Caco-2 (cell line): ENCODE measurements around the gene OSBPL1A. TPM values are rescaled to one million over a fixed set of nuclear protein-coding genes. Genes with fewer than 3 reads are reported as not detected.

Source experiments
- BruUV-seq: library from RNA; stranded (reverse); fragments of 400-500 nt; replicated peaks from 2 replicates; lab custom pipeline; 2021; lab: Mats Ljungman, UMichigan
- CTCF ChIA-PET: fragments of 300-600 bp; sonication (Branson Sonifier 250); formaldehyde crosslinking; loops from one replicate; lab custom pipeline; 2022; ENCODE audit warnings: antibody characterized with exemption; lab: Charles Lee
- POLR2A ChIA-PET: fragments of 300-600 bp; sonication (Branson Sonifier 250); formaldehyde crosslinking; loops from one replicate; lab custom pipeline; 2022; ENCODE audit warnings: antibody characterized with exemption; lab: Charles Lee
- DNase-seq, 2 experiments: peaks; one replicate each; pipeline versions ENCODE4 v3.0.0 to v3.0.0-alpha.2; 2020 to 2022
- H3K27me3 ChIP-seq: replicated peaks from 2 replicates; pipeline ENCODE4 v1.6.0; 2011; ENCODE audit warnings: low read length; ENCODE audit not compliant: control insufficient read depth, insufficient read depth
- H3K36me3 ChIP-seq: 2 replicates; pipeline ENCODE4 v1.5.1; 2011; ENCODE audit warnings: low read length; ENCODE audit not compliant: control insufficient read depth, insufficient read depth
- H3K4me1 ChIP-seq: fragments of 250-450 bp; sonication (Bioruptor Pico); 2 replicates; pipeline ENCODE4 v1.5.1; 2020; ENCODE audit warnings: mild to moderate bottlenecking
- H3K4me3 ChIP-seq: 2 replicates; pipeline ENCODE4 v1.5.1; 2011; ENCODE audit warnings: low read depth, mild to moderate bottlenecking, control low read depth, low read length
- H3K9me3 ChIP-seq: fragments of 250-450 bp; sonication (Bioruptor Pico); 2 replicates; pipeline ENCODE4 v1.5.1; 2020; ENCODE audit warnings: mild to moderate bottlenecking, moderate library complexity
- H3K27ac Mint-ChIP-seq: one replicate; pipeline ENCODE4 v1.8.0; 2022; ENCODE audit warnings: mixed read lengths; ENCODE audit not compliant: unreplicated experiment
- H3K27me3 Mint-ChIP-seq: one replicate; pipeline ENCODE4 v1.8.0; 2022; ENCODE audit warnings: mixed read lengths; ENCODE audit not compliant: insufficient read depth, unreplicated experiment
- H3K36me3 Mint-ChIP-seq: one replicate; pipeline ENCODE4 v1.8.0; 2022; ENCODE audit warnings: mild to moderate bottlenecking, mixed read lengths; ENCODE audit not compliant: insufficient read depth, unreplicated experiment
- H3K4me1 Mint-ChIP-seq: one replicate; pipeline ENCODE4 v1.8.0; 2022; ENCODE audit warnings: low read depth, mixed read lengths; ENCODE audit not compliant: unreplicated experiment
- H3K4me3 Mint-ChIP-seq: one replicate; pipeline ENCODE4 v1.8.0; 2022; ENCODE audit warnings: mild to moderate bottlenecking, moderate library complexity, mixed read lengths; ENCODE audit not compliant: unreplicated experiment
- H3K9me3 Mint-ChIP-seq: one replicate; pipeline ENCODE4 v1.8.0; 2022; ENCODE audit warnings: mixed read lengths; ENCODE audit not compliant: unreplicated experiment
- CTCF ChIP-seq, 2 experiments: fragments of 200-600 bp in 1 of 2; IDR thresholded peaks; 1 replicate in 1 of 2; 2 replicates in 1 of 2; pipeline versions ENCODE4 v1.5.1 to v1.8.0; 2011 to 2022; ENCODE audit warnings: antibody characterized with exemption in 1 of 2, control low read depth in 1 of 2, inconsistent platforms in 1 of 2, low read depth in 1 of 2, low read length in 1 of 2, mild to moderate bottlenecking in 1 of 2, moderate library complexity in 1 of 2; ENCODE audit not compliant: insufficient read depth in 1 of 2, severe bottlenecking in 1 of 2, unreplicated experiment in 1 of 2
- intact Hi-C: fragments of 100-400 bp; cut with micrococcal nuclease; formaldehyde crosslinking; loops from one replicate; pipeline ENCODE4 v1.10.0; 2022; ENCODE audit not compliant: unreplicated experiment
- total RNA-seq: library from RNA; stranded (reverse); gene quantifications from 2 replicates; pipeline ENCODE4 v1.2.3, GENCODE V29; 2022

OSBPL1A gene
- total RNA-seq, 1 experiment from 2014 or later, result 15.7 TPM

- no peaks in the 10 kb centered on the region for H3K4me1 Mint-ChIP-seq
- ChIA-PET CTCF (no interaction called here), POLR2A (no interaction called here)
- H3K36me3 Mint-ChIP-seq, result no peaks in the 10 kb centered on the region
- H3K9me3 Mint-ChIP-seq, result no peaks in the 10 kb centered on the region
- H3K4me1 ChIP-seq, result 0 out of 2 replicates have a peak, but pooled peaks cover 3% of the 10 kb centered on the region
- no peaks in the 10 kb centered on the region for H3K9me3 ChIP-seq
- H3K4me3 Mint-ChIP-seq, result no peak overlapping the region
- no TSS peak for BruUV-seq
- no peaks in the 10 kb centered on the region for H3K36me3 ChIP-seq
- no peaks in the 10 kb centered on the region for H3K27me3 ChIP-seq
- intact Hi-C loops, result no loop called here
- no peak overlapping the region for H3K27ac Mint-ChIP-seq
- H3K4me3 ChIP-seq, result no peak overlapping the region
- H3K27me3 Mint-ChIP-seq, result no peaks in the 10 kb centered on the region
- TF ChIP-seq CTCF (IDR thresholded peaks at IDR 0.05; ENCODE audit: insufficient read depth in 1 of 2, low read depth in 1 of 2, low read length in 1 of 2, severe bottlenecking in 1 of 2, unreplicated experiment in 1 of 2), result no peak
- no peak for DNase-seq
Measured at GRCh38 chr18:24403076-24403475, 5.5 kb upstream of the OSBPL1A start.

GRCh38 chr18:24402209-24402785 lies 4.7 kb upstream of the OSBPL1A start:
- H3K4me1 Mint-ChIP-seq, result no peaks in the 10 kb centered on the region
- POLR2A ChIA-PET, result no interaction called here
- no TSS peak for BruUV-seq

GRCh38 chr18:24400587-24400986 lies 3.0 kb upstream of the OSBPL1A start:
- Histone ChIP-seq H3K4me3 (no peak overlapping the region), H3K9me3 (no peaks in the 10 kb centered on the region), H3K27me3 (no peaks in the 10 kb centered on the region), H3K4me1 (0 out of 2 replicates have a peak, but pooled peaks cover 4% of the 10 kb centered on the region), H3K36me3 (no peaks in the 10 kb centered on the region)
- intact Hi-C loops, result no loop called here
- H3K36me3 Mint-ChIP-seq, result no peaks in the 10 kb centered on the region
- no peaks in the 10 kb centered on the region for H3K4me1 Mint-ChIP-seq
- no peaks in the 10 kb centered on the region for H3K27me3 Mint-ChIP-seq
- no TSS peak for BruUV-seq
- no peak for TF ChIP-seq CTCF (IDR thresholded peaks at IDR 0.05; ENCODE audit: insufficient read depth in 1 of 2, low read depth in 1 of 2, low read length in 1 of 2, severe bottlenecking in 1 of 2, unreplicated experiment in 1 of 2)
- POLR2A ChIA-PET, result no interaction called here
- H3K4me3 Mint-ChIP-seq, result no peak overlapping the region
- H3K27ac Mint-ChIP-seq, result no peak overlapping the region
- DNase-seq, result no peak
- H3K9me3 Mint-ChIP-seq, result no peaks in the 10 kb centered on the region
- CTCF ChIA-PET, result no interaction called here

More at GRCh38 chr18:24402209-24402785, 4.7 kb upstream of the OSBPL1A start:
- Mint-ChIP-seq H3K4me3 (no peak overlapping the region), H3K27ac (no peak overlapping the region), H3K27me3 (no peaks in the 10 kb centered on the region), H3K36me3 (no peaks in the 10 kb centered on the region), H3K9me3 (no peaks in the 10 kb centered on the region)
- no peak for TF ChIP-seq CTCF (IDR thresholded peaks at IDR 0.05; ENCODE audit: insufficient read depth in 1 of 2, low read depth in 1 of 2, low read length in 1 of 2, severe bottlenecking in 1 of 2, unreplicated experiment in 1 of 2)
- H3K27me3 ChIP-seq, result no peaks in the 10 kb centered on the region
- DNase-seq, result no peak
- intact Hi-C loops, result no loop called here
- CTCF ChIA-PET, result no interaction called here
- H3K36me3 ChIP-seq, result no peaks in the 10 kb centered on the region
- H3K4me3 ChIP-seq, result no peak overlapping the region
- H3K9me3 ChIP-seq, result no peaks in the 10 kb centered on the region
- 0 out of 2 replicates have a peak, but pooled peaks cover 4% of the 10 kb centered on the region for H3K4me1 ChIP-seq
